GM12878 (cell line): Measurements from ENCODE around the gene DPYSL4. TPM values are rescaled to one million over a fixed set of nuclear protein-coding genes. Genes with fewer than 3 reads are reported as not detected.

ENCODE experiments used
- BACH1 ChIP-seq: fragments of 450-650 bp; IDR thresholded peaks from 2 replicates; pipeline ENCODE4 v1.6.1; 2017; ENCODE audit warnings: mild to moderate bottlenecking, borderline replicate concordance
- HSF1 ChIP-seq: fragments of 150-350 bp; IDR thresholded peaks from 2 replicates; pipeline ENCODE4 v1.6.1; 2014; ENCODE audit warnings: mild to moderate bottlenecking, low read depth, low read length
- LARP7 ChIP-seq: fragments of 450-650 bp; IDR thresholded peaks from 2 replicates; pipeline ENCODE4 v1.6.1; 2017; ENCODE audit warnings: mild to moderate bottlenecking
- RBBP5 ChIP-seq: fragments of 200-600 bp; sonication (generic); conservative IDR thresholded peaks from 2 replicates; pipeline ENCODE4 v1.6.1; 2016
- RFX5 ChIP-seq: IDR thresholded peaks from 2 replicates; pipeline ENCODE4 v1.6.1; 2011; ENCODE audit warnings: low read depth, low read length, improper control_type of control experiment
- TCF12 ChIP-seq: IDR thresholded peaks from 2 replicates; pipeline ENCODE4 v1.6.1; 2011; ENCODE audit warnings: low read depth, mild to moderate bottlenecking, low read length
- ZBTB40 ChIP-seq: fragments of 450-650 bp; IDR thresholded peaks from 2 replicates; pipeline ENCODE4 v1.6.1; 2016; ENCODE audit warnings: mild to moderate bottlenecking, moderate library complexity, borderline replicate concordance
- polyA plus RNA-seq, 11 experiments: library from polyadenylated mRNA; depleted of rRNA in 4 of 11; unstranded in 6 of 11; stranded (reverse) in 5 of 11; fragments of >200 nt; fragmentation: Nextera tagmentation in 4 of 11; fragmentation: Illumina TruSeq in 1 of 11; extraction: Ambion mirVana in 4 of 11; extraction: Trizol in 1 of 11; gene quantifications; 1 replicate in 1 of 11; 2 replicates in 10 of 11; pipeline versions ENCODE4 v1.2.1 to v1.2.3, GENCODE V29; 2011 to 2016; ENCODE audit warnings: inconsistent platforms in 2 of 11, missing spikeins in 2 of 11, low read depth in 1 of 11
- total RNA-seq, 4 experiments: library from RNA; depleted of rRNA in 3 of 4; stranded (reverse); fragments of >200 nt in 3 of 4; fragmentation: Illumina TruSeq in 1 of 4; extraction: Trizol in 1 of 4; gene quantifications; 2 replicates each; pipeline versions ENCODE4 v1.2.1 to v1.2.3, GENCODE V29; 2013 to 2021

Gene DPYSL4
- total and polyA plus RNA-seq, 10 of the 15 experiments (the other 5 are each of a cell fraction or from before 2014, with no cell fraction given): 0.10 to 0.21 TPM; not detected in 8

- TF ChIP-seq ZBTB40 (no peak), TCF12 (no peak), RBBP5 (no peak), BACH1 (no peak), RFX5 (no peak), HSF1 (no peak), LARP7 (no peak)
Observed at GRCh38 chr10:132201111-132201969, 14.6 kb downstream of the DPYSL4 start (continued).
